Measurements from ENCODE around the gene KLHL14. TPM values are rescaled to one million over a fixed set of nuclear protein-coding genes. Genes with fewer than 3 reads are reported as not detected.

The KLHL14 gene
- total and polyA plus RNA-seq, 2 donors (not counting 3 experiments of a cell fraction or from before 2014, with no cell fraction given): not detected

- Histone ChIP-seq H3K36me3 (ENCODE audit: control insufficient read depth in 2 of 2, extremely low read depth in 1 of 2, insufficient read depth in 2 of 2, low read length in 2 of 2) (no peaks in the 10 kb centered on the region), H2AFZ (ENCODE audit: low read depth, low read length) (no peak overlapping the region), H3K27ac (ENCODE audit: insufficient read depth, low read depth, low read length) (no peak overlapping the region), H3K27me3 (ENCODE audit: control insufficient read depth in 2 of 2, insufficient read depth in 2 of 2, low read length in 2 of 2) (no peaks in the 10 kb centered on the region), H3K4me1 (ENCODE audit: control insufficient read depth, extremely low read depth, insufficient read depth, low read length) (peaks cover 6% of the 10 kb centered on the region), H3K9me3 (replicated peaks; ENCODE audit: control insufficient read depth, insufficient read depth, low read length) (no peaks in the 10 kb centered on the region), H3K9ac (replicated peaks; ENCODE audit: extremely low read depth, insufficient read depth, low read length) (no peak overlapping the region), H3K9me1 (replicated peaks; ENCODE audit: control insufficient read depth, extremely low read depth, insufficient read depth, low read length) (no peaks in the 10 kb centered on the region), H3K79me2 (ENCODE audit: control insufficient read depth, insufficient read depth, low read length) (no peaks in the 10 kb centered on the region), H4K20me1 (replicated peaks; ENCODE audit: control insufficient read depth, extremely low read depth, insufficient read depth, low read length) (no peaks in the 10 kb centered on the region), H3K4me2 (ENCODE audit: insufficient read depth, low read length) (no peak overlapping the region), H3K4me3 (replicated peaks in 1 of 3; ENCODE audit: insufficient read depth in 1 of 3, low read depth in 1 of 3, low read length in 3 of 3) (no peak overlapping the region)
- dilution Hi-C loops (cut with MboI; ENCODE audit: extremely low pct_ligation_motif_present, low sequenced_read_pairs): no loop called here
- BruUV-seq (replicated peaks): no TSS peak
- no peak for FAIRE-seq
- intact Hi-C loops (cut with micrococcal nuclease): no loop called here
- DNase-seq (ENCODE audit: low read depth, low spot score): no peak
- TF ChIP-seq FOS (IDR thresholded peaks at IDR 0.05; ENCODE audit: borderline replicate concordance, insufficient read depth, low read length) (no peak), JUN (IDR thresholded peaks at IDR 0.05; ENCODE audit: borderline replicate concordance, insufficient read depth, insufficient read length, low read depth) (no peak), GATA2 (IDR thresholded peaks at IDR 0.05; ENCODE audit: insufficient read depth, insufficient read length, low read depth, low read length) (no peak), POLR2AphosphoS5 (IDR thresholded peaks at IDR 0.05; ENCODE audit: insufficient read depth, low read depth, low read length) (no peak), CTCF (IDR thresholded peaks at IDR 0.05; ENCODE audit: extremely low read depth in 1 of 2, insufficient read depth in 1 of 2, low read depth in 1 of 2, low read length in 2 of 2) (no peak), POLR2A (IDR thresholded peaks at IDR 0.05; ENCODE audit: low read depth, low read length) (no peak), EZH2 (IDR thresholded peaks at IDR 0.05; ENCODE audit: borderline replicate concordance, low read depth, low read length, severe bottlenecking) (no peak), MAX (IDR thresholded peaks at IDR 0.05; ENCODE audit: insufficient read depth, insufficient read length) (no peak), MYC (IDR thresholded peaks at IDR 0.05; ENCODE audit: low read depth, low read length) (no peak)
- CTCF ChIA-PET: no interaction called here
- POLR2A ChIA-PET: no interaction called here
Observed at GRCh38 chr18:32695534-32695933, 77.3 kb downstream of the KLHL14 start.
